Activated CD4-positive, alpha-beta T cell treated with anti-CD3 and anti-CD28 coated beads, Interleukin-2, amount 50 U/mL, for 24 hours (primary cell): Measurements from ENCODE around the gene MCC.
"Not testable (repeated sequence)": the region's sequence is repeated elsewhere in the genome, so short reads cannot be mapped to it uniquely, and the experiment has no call there.

Source experiments
- DNase-seq, 2 donors: peaks; one replicate each; pipeline ENCODE4 v3.0.0-alpha.2; 2020; ENCODE audit warnings: low read depth in 1 of 2, low spot score in 1 of 2

The MCC gene

DNA sequence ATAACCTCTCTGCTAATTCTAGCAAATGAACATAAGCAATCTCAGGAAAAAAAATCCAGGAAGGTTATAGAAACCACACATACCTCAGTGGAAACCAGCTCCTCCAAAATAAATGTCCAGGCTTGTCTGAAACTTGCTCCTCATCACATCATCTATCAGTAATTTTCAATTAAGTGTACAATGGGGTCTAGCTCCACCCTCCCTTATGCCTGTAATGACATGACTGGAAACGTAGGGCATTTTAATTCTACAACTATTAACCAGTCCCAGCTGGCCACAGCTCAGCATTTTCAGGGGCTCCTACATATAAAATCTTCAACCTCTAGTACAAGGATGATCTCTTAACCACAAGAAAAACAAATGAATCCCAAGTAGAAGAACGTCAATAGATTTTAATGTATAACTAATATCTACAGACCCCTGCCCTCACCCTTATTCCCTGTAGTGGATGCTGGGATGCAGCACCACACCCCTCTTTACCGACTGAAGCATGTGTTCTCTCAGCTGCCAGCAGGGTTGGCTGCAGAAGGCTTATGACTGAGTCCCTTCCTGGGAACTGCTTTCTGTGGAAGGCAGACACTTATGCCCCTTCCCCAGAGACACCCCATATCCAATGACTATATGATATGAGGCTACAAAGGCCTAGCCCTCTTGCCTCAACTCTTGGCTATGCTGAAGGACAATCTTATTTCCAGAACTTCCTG is 60.2 kb downstream of the MCC start:
- no peak for DNase-seq

DNA sequence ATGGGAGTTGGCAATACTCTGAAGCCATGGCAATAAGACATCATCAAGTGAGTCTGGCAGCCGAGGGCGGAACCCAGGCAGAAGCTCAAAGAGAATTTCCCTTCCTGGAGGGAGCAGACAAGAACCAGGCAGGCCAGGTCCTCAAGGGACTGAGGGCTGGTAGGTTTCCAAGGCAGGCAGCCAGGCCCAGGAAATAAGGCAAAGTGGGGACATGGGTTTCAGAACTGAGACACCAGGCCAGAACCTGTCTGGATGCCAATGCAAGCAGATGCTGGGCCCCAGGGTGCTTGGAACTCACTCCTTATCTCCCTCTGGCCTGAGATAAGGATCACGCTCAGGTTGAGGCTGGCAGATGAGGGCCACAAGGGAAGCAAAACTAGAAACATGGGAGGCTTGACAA is 62.3 kb downstream of the MCC start:
- no peak for DNase-seq

DNA sequence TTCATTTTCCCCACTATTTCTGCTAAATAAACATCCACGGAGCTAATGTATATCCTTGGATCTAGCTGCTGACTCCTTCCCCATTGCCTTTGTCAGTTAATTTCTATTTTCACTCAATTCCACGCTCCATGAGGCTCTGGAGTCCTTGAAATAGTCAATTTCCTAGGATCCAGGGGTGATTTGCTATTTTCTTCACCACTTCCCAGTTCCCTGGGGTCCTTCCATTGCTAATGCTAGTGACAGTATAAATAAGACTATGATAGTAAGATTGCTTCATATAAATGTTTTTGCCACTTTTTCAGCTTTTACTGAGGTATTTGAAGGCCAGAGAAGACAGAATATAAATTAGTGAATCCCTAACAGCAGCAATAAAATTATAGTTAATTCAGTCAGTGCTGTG is 66.6 kb downstream of the MCC start:
- no peak for DNase-seq

DNA sequence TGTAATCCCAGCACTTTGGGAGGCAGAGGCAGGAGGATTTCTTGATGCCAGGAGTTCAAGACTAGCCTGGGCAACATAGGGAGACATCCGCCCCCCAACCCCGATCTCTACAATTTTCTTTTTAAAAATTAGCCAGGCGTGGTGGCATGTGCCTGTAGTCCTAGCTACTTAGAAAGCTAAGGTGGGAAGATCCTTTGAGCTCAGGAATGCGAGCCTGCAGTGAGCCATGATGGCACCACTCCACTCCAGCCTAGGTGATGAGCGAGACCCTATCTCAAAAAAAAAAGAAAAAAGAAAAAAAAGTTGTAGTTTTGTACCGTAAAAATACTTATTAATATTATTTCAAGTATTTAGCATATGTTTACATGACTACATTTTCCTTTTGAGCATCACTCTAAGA is 82.7 kb downstream of the MCC start:
- no peak for DNase-seq

DNA sequence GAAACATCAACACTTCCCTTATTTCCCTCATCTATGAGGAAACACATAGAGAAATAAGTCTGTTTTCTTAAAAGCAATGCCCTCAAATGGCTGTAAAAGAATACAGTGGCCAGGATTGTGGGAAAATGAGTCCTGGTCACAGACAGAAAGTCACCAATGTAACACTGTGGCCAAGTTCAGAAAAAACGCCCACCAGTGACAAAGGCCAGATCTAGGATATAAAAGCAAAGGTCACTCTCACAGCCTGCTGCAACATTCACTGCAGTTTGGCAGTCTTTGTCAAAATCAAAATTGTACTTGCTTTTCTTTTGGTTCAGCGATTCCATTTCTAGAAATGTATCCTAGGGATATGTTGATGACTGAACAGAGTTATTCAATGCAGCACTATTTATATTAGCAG is 84.0 kb downstream of the MCC start:
- DNase-seq, result no peak

DNA sequence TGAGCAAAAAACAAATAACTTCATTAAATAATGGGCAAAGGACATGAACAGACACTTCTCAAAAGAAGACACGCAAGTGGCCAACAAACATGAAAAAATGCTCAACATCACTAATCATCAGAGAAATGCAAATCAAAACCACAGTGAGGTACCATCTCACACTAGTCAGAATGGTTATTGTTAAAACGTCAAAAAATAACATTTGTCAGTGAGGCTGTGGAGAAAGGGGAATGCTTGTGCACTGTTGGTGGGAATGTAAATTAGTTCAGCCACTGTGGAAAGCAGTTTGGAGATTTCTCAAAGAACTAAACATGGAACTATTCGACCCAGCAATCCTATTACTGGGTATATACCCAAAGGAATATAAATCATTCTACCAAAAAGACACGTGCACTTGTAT is 90.3 kb downstream of the MCC start:
- not testable (repeated sequence) for DNase-seq

- no peak for DNase-seq
Measured at GRCh38 chr5:113397046-113397445, 91.2 kb downstream of the MCC start.

DNA sequence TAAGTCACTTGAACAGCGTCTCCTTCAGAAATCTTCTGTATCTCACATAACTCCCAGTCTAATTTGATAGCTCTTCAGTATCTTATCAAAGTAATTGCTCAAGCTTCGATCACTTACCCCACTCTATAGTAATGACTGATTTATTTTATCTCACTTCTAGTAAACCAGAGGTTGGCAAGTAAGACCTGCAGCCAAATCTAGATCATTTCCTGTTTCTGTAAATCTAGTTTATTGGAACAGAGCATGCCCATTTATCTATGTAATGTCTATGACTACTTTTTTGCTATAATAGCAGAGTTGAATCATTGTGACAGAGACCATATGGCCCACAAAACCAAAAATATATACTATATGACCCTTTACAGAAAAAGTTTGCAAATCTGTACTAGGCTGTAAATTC is 93.6 kb downstream of the MCC start:
- DNase-seq, result no peak

GRCh38 chr5:113390224-113390623 is 98.0 kb downstream of the MCC start:
- DNase-seq, result no peak

DNA sequence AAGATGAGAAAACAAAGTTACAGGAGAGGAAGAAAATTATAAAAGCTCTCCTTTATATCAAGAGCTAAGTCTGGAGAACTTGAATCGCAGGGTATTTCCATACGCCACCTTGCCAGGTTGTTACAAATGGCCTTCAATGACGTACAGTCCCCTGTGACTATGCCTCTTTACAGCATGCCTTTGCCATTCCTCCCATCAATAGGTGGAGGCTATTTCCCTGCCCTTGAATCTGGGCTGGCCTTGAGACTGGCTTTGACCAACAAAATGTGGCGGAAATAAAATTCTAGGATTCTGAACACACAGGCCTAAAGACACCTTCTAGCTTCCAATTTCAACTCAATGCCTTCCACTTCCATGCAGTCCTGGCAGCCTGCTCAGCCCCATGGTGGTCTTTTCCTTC is 99.1 kb downstream of the MCC start:
- no peak for DNase-seq

DNA sequence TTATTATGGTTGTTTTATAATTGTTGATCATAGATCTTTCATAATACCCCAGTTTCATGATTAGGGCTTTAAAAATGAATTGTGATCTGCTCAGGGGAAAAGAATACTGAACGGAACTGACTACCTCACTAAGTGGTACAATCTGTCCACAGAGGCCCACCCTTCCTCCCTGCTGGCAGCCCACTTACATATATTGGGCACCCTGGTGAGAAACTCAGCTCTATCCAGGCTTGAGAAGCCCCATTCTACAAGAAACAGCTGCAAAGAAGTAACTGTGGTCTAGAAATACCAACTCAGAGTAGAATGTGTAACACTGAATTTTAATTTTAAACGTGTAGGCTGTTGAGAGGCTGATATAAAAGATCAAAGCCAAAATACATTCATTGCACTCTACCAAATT is 100.4 kb downstream of the MCC start:
- no peak for DNase-seq

GRCh38 chr5:113384782-113385285 is 103.4 kb downstream of the MCC start:
- no peak for DNase-seq

GRCh38 chr5:113382731-113383130 is 105.5 kb downstream of the MCC start:
- DNase-seq, result no peak

DNA sequence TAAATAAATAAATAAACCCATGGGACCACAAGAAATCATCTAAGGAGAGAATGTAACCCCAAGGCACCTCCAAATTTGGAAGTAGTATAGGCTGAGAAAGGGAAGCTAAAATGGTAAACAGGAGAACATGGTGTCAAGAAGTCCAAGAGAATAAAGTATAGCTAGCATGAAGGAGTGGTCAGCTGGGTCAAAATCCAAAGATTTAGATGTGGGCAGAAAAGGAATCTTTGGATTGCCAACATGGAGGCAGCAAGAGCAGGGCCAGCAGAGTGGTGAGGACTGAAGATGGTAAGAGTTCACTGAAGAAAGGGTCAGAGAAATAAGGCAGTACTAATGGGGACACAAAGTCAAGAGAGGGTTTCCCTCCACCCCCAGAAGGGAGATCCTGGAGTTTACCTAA is 106.5 kb downstream of the MCC start:
- no peak for DNase-seq

- DNase-seq, result no peak
Measured at GRCh38 chr5:113380807-113381326, 107.4 kb downstream of the MCC start.

DNA sequence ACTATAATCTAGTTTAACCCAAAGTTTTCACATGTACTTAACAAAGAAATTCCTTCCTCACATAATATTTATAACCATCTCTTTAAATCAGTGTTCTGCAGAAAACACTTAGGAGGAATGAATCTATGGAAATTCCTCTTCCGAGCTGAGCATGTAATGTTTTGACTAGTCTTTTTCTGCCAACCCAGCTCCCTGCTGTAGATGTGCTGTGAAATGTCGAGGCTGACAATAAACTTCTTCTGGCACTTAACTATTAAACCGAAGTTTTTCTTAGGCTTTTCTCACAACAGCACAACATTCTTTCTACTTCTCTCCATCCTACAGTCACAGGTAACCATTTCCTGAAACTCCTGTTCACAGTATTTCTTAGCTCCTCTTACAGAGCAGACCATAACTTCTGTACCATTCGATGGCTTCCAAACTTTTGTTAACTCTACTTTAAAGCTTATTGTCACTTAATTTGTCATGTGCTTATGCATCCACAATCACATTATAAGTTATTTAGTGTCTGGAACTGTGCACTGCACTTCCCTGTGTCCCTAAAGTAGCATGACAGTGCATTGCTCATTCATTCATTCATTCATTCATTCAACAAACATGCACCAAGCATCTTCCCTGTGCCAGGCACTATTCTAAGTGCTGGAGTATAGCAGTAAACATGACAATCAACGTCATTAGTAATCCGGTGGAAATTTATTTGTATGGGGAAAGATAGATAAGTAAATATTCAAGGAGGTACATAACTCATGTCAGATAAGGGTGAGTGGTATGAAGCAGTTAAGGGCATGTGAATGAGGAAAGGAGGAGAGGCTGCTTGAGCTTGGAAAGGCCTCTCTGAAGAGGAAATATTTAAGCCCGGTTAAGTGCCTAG is 108.1 kb downstream of the MCC start:
- no peak for DNase-seq

DNA sequence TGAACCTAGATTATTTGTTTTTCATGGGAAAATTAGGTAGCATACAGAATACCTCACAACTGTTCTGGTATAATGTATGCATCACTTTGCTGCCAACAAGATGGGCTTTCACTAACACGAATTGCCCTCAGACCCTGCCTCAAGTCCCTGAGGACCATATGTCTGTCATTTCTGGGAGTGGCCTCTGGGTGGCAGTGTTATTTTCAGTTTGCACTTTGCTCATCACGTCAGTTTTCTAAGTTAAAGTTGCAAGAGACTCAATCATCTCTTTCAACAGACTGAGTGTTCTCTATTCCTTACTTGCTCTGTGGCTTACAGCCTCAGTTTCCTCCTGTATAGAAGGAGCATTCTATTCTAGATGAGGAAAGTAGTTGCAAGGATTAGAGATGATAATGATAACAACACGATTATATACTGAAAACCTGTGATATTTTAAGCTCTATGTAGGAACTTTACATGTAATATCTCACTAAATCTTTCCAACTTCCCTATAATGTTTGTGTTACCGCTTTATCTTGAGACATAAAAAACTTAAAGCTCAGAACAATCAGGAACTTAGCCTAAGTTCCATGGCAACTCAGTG is 109.2 kb downstream of the MCC start:
- peak; percentile 21 to 30 for DNase-seq

GRCh38 chr5:113378514-113378913 is 109.7 kb downstream of the MCC start:
- DNase-seq, result no peak

DNA sequence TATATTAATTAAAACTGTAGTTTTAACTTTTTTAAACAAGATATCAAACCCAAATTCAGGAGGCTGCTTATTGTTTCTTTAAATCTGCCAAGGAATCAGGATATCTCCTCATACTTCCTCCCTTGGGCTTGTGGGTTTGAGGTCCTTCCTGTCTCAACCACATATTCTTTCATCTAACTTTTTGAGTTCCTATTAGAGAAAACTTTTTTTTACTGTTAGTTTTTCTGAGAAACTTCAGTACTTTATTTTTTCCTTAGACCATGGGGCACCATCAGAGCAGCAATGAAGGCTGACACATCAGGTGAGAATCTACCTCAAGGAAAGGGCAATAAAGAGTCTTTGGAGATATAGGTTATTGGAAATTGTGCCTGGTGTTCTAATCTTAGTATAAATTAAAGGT is 110.2 kb downstream of the MCC start:
- DNase-seq, result no peak

- no peak for DNase-seq
Measured at GRCh38 chr5:113376640-113377039, 111.6 kb downstream of the MCC start.

DNA sequence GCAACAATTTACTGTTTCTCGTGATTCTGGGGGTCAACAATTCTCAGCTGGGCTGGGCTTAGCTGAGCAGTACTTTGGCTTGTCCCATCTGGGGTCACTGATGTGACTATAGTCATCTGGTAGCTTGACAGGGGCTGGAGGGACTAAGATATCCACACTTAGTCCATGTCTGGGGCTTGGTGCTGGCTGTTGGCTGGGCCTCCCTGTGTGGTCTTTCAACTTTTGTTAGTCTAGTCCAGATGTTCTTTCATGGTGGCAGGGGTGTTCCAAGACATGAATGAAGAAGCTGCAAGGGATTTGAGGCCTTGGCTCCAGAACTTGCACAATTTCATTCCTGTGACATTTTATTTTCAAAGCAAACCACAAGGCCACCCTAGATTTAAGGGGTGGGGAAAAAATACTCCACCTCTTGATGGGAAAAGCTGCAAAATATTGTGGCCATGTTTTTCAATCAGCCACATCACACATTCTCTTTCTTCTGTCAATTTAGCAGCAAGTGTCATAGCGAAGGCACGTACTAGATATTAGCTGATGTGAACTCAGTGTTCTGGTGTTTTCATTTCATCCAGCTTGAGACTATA is 112.7 kb downstream of the MCC start:
- DNase-seq, result no peak

GRCh38 chr5:113373426-113373825 is 114.8 kb downstream of the MCC start:
- DNase-seq, result no peak
